H9 (cell line): ENCODE measurements around the gene BCAR3. TPM values are rescaled to one million over a fixed set of nuclear protein-coding genes. Genes with fewer than 3 reads are reported as not detected.

Experiments
- DNase-seq: peaks from one replicate; pipeline ENCODE4 v3.0.0-alpha.2; 2017
- H2AFZ ChIP-seq: one replicate; pipeline ENCODE4 v1.6.1; 2013; ENCODE audit warnings: mild to moderate bottlenecking, low read length, control low read depth, moderate library complexity
- H2AK5ac ChIP-seq: 2 replicates; pipeline ENCODE4 v1.6.1; 2013; ENCODE audit warnings: low read length, control low read depth, mixed read lengths; ENCODE audit not compliant: insufficient read length
- H2BK120ac ChIP-seq: one replicate; pipeline ENCODE4 v1.6.1; 2013; ENCODE audit warnings: low read depth, mild to moderate bottlenecking, low read length, control low read depth, inconsistent platforms; ENCODE audit not compliant: poor library complexity, severe bottlenecking
- H2BK12ac ChIP-seq: 2 replicates; pipeline ENCODE4 v1.6.1; 2013; ENCODE audit warnings: low read length, control low read depth, mixed read lengths, low read depth; ENCODE audit not compliant: insufficient read length
- H2BK15ac ChIP-seq: 2 replicates; pipeline ENCODE4 v1.6.1; 2013; ENCODE audit warnings: low read depth, low read length, control low read depth
- H2BK20ac ChIP-seq: one replicate; pipeline ENCODE4 v1.6.1; 2013; ENCODE audit warnings: low read depth, mild to moderate bottlenecking, low read length, control low read depth, inconsistent platforms; ENCODE audit not compliant: poor library complexity, severe bottlenecking
- H2BK5ac ChIP-seq: 2 replicates; pipeline ENCODE4 v1.6.1; 2013; ENCODE audit warnings: low read length, control low read depth, mixed read lengths; ENCODE audit not compliant: insufficient read length
- H3K14ac ChIP-seq: 2 replicates; pipeline ENCODE4 v1.6.1; 2013; ENCODE audit warnings: low read length, control low read depth; ENCODE audit not compliant: insufficient read depth
- H3K18ac ChIP-seq: 2 replicates; pipeline ENCODE4 v1.6.1; 2013; ENCODE audit warnings: low read depth, mild to moderate bottlenecking, mixed read lengths, low read length, control low read depth; ENCODE audit not compliant: insufficient read length
- H3K23ac ChIP-seq: 2 replicates; pipeline ENCODE4 v1.6.1; 2013; ENCODE audit warnings: low read length, control low read depth, mixed read lengths, low read depth; ENCODE audit not compliant: insufficient read length
- H3K23me2 ChIP-seq: 2 replicates; pipeline ENCODE4 v1.6.1; 2013; ENCODE audit warnings: low read depth, mild to moderate bottlenecking, mixed read lengths, low read length, control low read depth; ENCODE audit not compliant: insufficient read length, poor library complexity, severe bottlenecking
- H3K27ac ChIP-seq: 2 replicates; pipeline ENCODE4 v1.5.1; 2013; ENCODE audit warnings: low read length, control low read depth, mixed read lengths, low read depth; ENCODE audit not compliant: insufficient read length
- H3K27me3 ChIP-seq: 2 replicates; pipeline ENCODE4 v1.6.1; 2013; ENCODE audit warnings: low read length, control low read depth, inconsistent platforms; ENCODE audit not compliant: insufficient read depth
- H3K4ac ChIP-seq: 2 replicates; pipeline ENCODE4 v1.6.1; 2013; ENCODE audit warnings: low read depth, mild to moderate bottlenecking, control low read depth, inconsistent platforms, low read length, moderate library complexity
- H3K4me1 ChIP-seq: 2 replicates; pipeline ENCODE4 v1.6.1; 2013; ENCODE audit warnings: low read length, control low read depth, inconsistent platforms; ENCODE audit not compliant: insufficient read depth
- H3K4me2 ChIP-seq: 2 replicates; pipeline ENCODE4 v1.6.1; 2013; ENCODE audit warnings: low read length, control low read depth, mixed read lengths; ENCODE audit not compliant: insufficient read length, insufficient read depth
- H3K56ac ChIP-seq: 2 replicates; pipeline ENCODE4 v1.6.1; 2013; ENCODE audit warnings: low read depth, mild to moderate bottlenecking, mixed read lengths, low read length, control low read depth; ENCODE audit not compliant: insufficient read length
- H3K79me1 ChIP-seq: 2 replicates; pipeline ENCODE4 v1.6.1; 2013; ENCODE audit warnings: low read depth, mild to moderate bottlenecking, moderate library complexity, low read length, control low read depth, inconsistent platforms; ENCODE audit not compliant: insufficient read depth, poor library complexity, severe bottlenecking
- H3K79me2 ChIP-seq: 2 replicates; pipeline ENCODE4 v1.6.1; 2013; ENCODE audit warnings: low read length, control low read depth, inconsistent platforms; ENCODE audit not compliant: insufficient read depth
- H3K9ac ChIP-seq: 2 replicates; pipeline ENCODE4 v1.6.1; 2013; ENCODE audit warnings: low read length, control low read depth, mixed read lengths; ENCODE audit not compliant: insufficient read length; ENCODE audit errors: extremely low read depth
- H3K9me3 ChIP-seq: one replicate; pipeline ENCODE4 v1.6.1; 2013; ENCODE audit warnings: low read depth, low read length, inconsistent platforms; ENCODE audit not compliant: control insufficient read depth
- H3T11ph ChIP-seq: one replicate; pipeline ENCODE4 v1.6.1; 2013; ENCODE audit warnings: mild to moderate bottlenecking, low read length, control low read depth, inconsistent platforms
- H4K20me1 ChIP-seq: one replicate; pipeline ENCODE4 v1.6.1; 2013; ENCODE audit not compliant: control insufficient read depth, insufficient read length, insufficient read depth
- H4K5ac ChIP-seq: 2 replicates; pipeline ENCODE4 v1.6.1; 2013; ENCODE audit warnings: low read depth, mild to moderate bottlenecking, mixed read lengths, low read length, control low read depth; ENCODE audit not compliant: insufficient read length
- H4K8ac ChIP-seq: replicated peaks from 2 replicates; pipeline ENCODE4 v1.6.1; 2013; ENCODE audit warnings: low read length, control low read depth, mixed read lengths, low read depth; ENCODE audit not compliant: insufficient read length
- H4K91ac ChIP-seq: 2 replicates; pipeline ENCODE4 v1.6.1; 2013; ENCODE audit warnings: low read depth, mild to moderate bottlenecking, moderate library complexity, mixed read lengths, low read length, control low read depth; ENCODE audit not compliant: insufficient read length
- H3K27ac Mint-ChIP-seq, 3 experiments: 2 replicates in 2 of 3; 3 replicates in 1 of 3; pipeline ENCODE4 v1.8.0; 2020 to 2021; ENCODE audit warnings: mixed read lengths in 3 of 3, mild to moderate bottlenecking in 1 of 3, moderate library complexity in 1 of 3
- H3K27me3 Mint-ChIP-seq: 2 replicates; pipeline ENCODE4 v1.8.0; 2021; ENCODE audit warnings: low read depth, mild to moderate bottlenecking, moderate library complexity, mixed read lengths
- H3K36me3 Mint-ChIP-seq, 3 experiments: 2 replicates in 2 of 3; 3 replicates in 1 of 3; pipeline ENCODE4 v1.8.0; 2020 to 2021; ENCODE audit warnings: low read depth in 3 of 3, mixed read lengths in 3 of 3; ENCODE audit not compliant: insufficient read depth in 1 of 3
- H3K4me1 Mint-ChIP-seq, 2 experiments: 2 replicates each; pipeline ENCODE4 v1.8.0; 2020; ENCODE audit warnings: mixed read lengths in 2 of 2
- H3K4me3 Mint-ChIP-seq, 2 experiments: 2 replicates in 1 of 2; 3 replicates in 1 of 2; pipeline ENCODE4 v1.8.0; 2020 to 2021; ENCODE audit warnings: mild to moderate bottlenecking in 2 of 2, mixed read lengths in 2 of 2, moderate library complexity in 1 of 2
- H3K9me3 Mint-ChIP-seq, 2 experiments: 2 replicates in 1 of 2; 3 replicates in 1 of 2; pipeline ENCODE4 v1.8.0; 2020; ENCODE audit warnings: mild to moderate bottlenecking in 2 of 2, mixed read lengths in 2 of 2, moderate library complexity in 1 of 2
- CTCF ChIP-seq: fragments of 200-600 bp; sonication (generic); conservative IDR thresholded peaks from 3 replicates; pipeline ENCODE4 v1.8.0; 2021; ENCODE audit warnings: antibody characterized with exemption, mild to moderate bottlenecking
- WGBS: extraction: QIAGEN DNeasy Blood & Tissue Kit; methylation state at CpG from one replicate; pipeline ENCODE4 v1.1.7; 2013; ENCODE audit warnings: missing lambda C conversion rate, low lambda C conversion rate, mixed read lengths; ENCODE audit not compliant: insufficient read length; ENCODE audit errors: extremely low coverage; 5-methylcytosine and 5-hydroxymethylcytosine counted together
- total RNA-seq: library from RNA; stranded (reverse); gene quantifications from 2 replicates; pipeline ENCODE4 v1.2.1, GENCODE V29; 2021

BCAR3 gene
- total RNA-seq, 1 experiment from 2014 or later = 4.9 TPM

GRCh38 chr1:93692983-93693591 lies 11.4 kb upstream of the BCAR3 start:
- H3T11ph ChIP-seq = no peak overlapping the region
- H2BK120ac ChIP-seq = no peak overlapping the region
- H2BK15ac ChIP-seq = no peak overlapping the region
- no peaks in the 10 kb centered on the region for H3K9me3 Mint-ChIP-seq
- H2BK12ac ChIP-seq = no peak overlapping the region
- H3K23ac ChIP-seq = no peak overlapping the region
- H3K36me3 Mint-ChIP-seq = no peaks in the 10 kb centered on the region
- H3K27me3 ChIP-seq = no peaks in the 10 kb centered on the region
- H4K8ac ChIP-seq = no peak overlapping the region
- no peak overlapping the region for H4K5ac ChIP-seq
- no peak for DNase-seq
- H4K91ac ChIP-seq = no peak overlapping the region
- H2AK5ac ChIP-seq = no peak overlapping the region
- no peaks in the 10 kb centered on the region for H3K9me3 ChIP-seq
- no peak overlapping the region for H3K18ac ChIP-seq
- H2BK5ac ChIP-seq = no peak overlapping the region
- no peak overlapping the region for H3K9ac ChIP-seq
- no peaks in the 10 kb centered on the region for H3K79me2 ChIP-seq
- H3K14ac ChIP-seq = no peak overlapping the region
- H3K79me1 ChIP-seq = no peaks in the 10 kb centered on the region
- H3K4me3 Mint-ChIP-seq = no peak overlapping the region
- TF ChIP-seq CTCF = no peak
- no peaks in the 10 kb centered on the region for H3K23me2 ChIP-seq
- H4K20me1 ChIP-seq = no peaks in the 10 kb centered on the region
- no peak overlapping the region for H3K56ac ChIP-seq
- H3K27ac Mint-ChIP-seq = no peak overlapping the region
- peaks cover 1% of the 10 kb centered on the region; the same call in 1 of the 2 replicates for H3K27me3 Mint-ChIP-seq
- H3K4me2 ChIP-seq = no peak overlapping the region
- H3K4me1 Mint-ChIP-seq = peaks cover 18 to 21% of the 10 kb centered on the region in 2 experiments
- no peak overlapping the region for H2BK20ac ChIP-seq
- WGBS = no CpG with 5 or more reads among the region's 7 CpGs
- no peak overlapping the region for H3K4ac ChIP-seq
- H2AFZ ChIP-seq = no peak overlapping the region
- 0 out of 2 replicates have a peak, but pooled peaks cover 2% of the 10 kb centered on the region for H3K4me1 ChIP-seq
- no peak overlapping the region for H3K27ac ChIP-seq
